Fibroblast of mammary gland (primary cell): ENCODE results near the gene YWHAQ.

Experiments
- DNase-seq: peaks from one replicate; pipeline ENCODE4 v3.0.0-alpha.2; 2010; ENCODE audit warnings: low read depth
- H3K4me3 ChIP-seq: 2 replicates; pipeline ENCODE4 v1.5.1; 2011; ENCODE audit warnings: low read depth, mild to moderate bottlenecking, low read length, moderate library complexity; ENCODE audit not compliant: control insufficient read depth
- CTCF ChIP-seq: conservative IDR thresholded peaks from 2 replicates; pipeline ENCODE4 v1.5.1; 2011; ENCODE audit warnings: low read depth, low read length, inconsistent platforms; ENCODE audit not compliant: control insufficient read depth, insufficient read depth

The YWHAQ gene

GRCh38 chr2:9656270-9656766 lies 25.5 kb upstream of the YWHAQ start:
- TF ChIP-seq CTCF = no peak
- no peak overlapping the region for H3K4me3 ChIP-seq
- peak; percentile 94 for DNase-seq

GRCh38 chr2:9655441-9656269 lies 24.9 kb upstream of the YWHAQ start:
- TF ChIP-seq CTCF = no peak
- DNase-seq = peak; percentile 45
- H3K4me3 ChIP-seq = no peak overlapping the region

GRCh38 chr2:9654452-9655100 lies 23.8 kb upstream of the YWHAQ start:
- DNase-seq = no peak
- H3K4me3 ChIP-seq = no peak overlapping the region
- TF ChIP-seq CTCF = no peak

GRCh38 chr2:9653485-9654271 lies 22.9 kb upstream of the YWHAQ start:
- no peak overlapping the region for H3K4me3 ChIP-seq
- no peak for TF ChIP-seq CTCF

GRCh38 chr2:9652898-9653479 lies 22.2 kb upstream of the YWHAQ start:
- no peak for DNase-seq
- H3K4me3 ChIP-seq = no peak overlapping the region
- no peak for TF ChIP-seq CTCF

More at GRCh38 chr2:9653485-9654271, 22.9 kb upstream of the YWHAQ start:
- no peak for DNase-seq

GRCh38 chr2:9652267-9652666 lies 21.5 kb upstream of the YWHAQ start:
- no peak overlapping the region for H3K4me3 ChIP-seq

More at GRCh38 chr2:9652267-9652666, 21.5 kb upstream of the YWHAQ start:
- DNase-seq = no peak
- TF ChIP-seq CTCF = no peak
